Activated CD4-positive, alpha-beta T cell treated with anti-CD3 and anti-CD28 coated beads, Interleukin-2, Interleukin-4, amounts not matched to agents 100 ng/mL and 50 ng/mL, durations not matched to agents 16 hours and 8 hours (primary cell): ENCODE results near the gene DISP2.

Source experiments
- DNase-seq: peaks from one replicate; pipeline ENCODE4 v3.0.0-alpha.2; 2020; ENCODE audit warnings: low spot score

DISP2 gene

GRCh38 chr15:40342416-40343320 is 15.4 kb upstream of the DISP2 start:
- no peak for DNase-seq

DNA sequence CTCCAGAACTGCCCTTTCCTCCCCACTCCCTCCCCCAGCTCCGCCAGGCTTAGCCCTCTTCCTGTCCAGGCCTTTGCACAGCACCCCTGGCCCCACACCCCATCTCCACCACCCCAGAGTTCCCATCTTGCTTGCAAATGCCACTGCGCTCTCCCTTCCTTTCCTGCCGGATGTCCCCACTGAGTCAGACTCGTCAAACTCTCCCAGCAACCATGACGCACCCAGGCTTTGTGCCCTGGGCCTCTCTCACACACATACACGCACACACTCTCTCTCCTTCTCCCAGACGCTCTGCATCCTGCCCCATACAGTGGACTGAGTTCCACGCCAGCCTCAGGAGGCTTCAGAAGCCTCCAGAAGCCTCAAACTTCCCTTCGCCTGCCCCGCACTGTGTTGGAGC is 14.5 kb upstream of the DISP2 start:
- no peak for DNase-seq

- DNase-seq, result no peak
Observed at GRCh38 chr15:40344217-40344616, 13.8 kb upstream of the DISP2 start.

DNA sequence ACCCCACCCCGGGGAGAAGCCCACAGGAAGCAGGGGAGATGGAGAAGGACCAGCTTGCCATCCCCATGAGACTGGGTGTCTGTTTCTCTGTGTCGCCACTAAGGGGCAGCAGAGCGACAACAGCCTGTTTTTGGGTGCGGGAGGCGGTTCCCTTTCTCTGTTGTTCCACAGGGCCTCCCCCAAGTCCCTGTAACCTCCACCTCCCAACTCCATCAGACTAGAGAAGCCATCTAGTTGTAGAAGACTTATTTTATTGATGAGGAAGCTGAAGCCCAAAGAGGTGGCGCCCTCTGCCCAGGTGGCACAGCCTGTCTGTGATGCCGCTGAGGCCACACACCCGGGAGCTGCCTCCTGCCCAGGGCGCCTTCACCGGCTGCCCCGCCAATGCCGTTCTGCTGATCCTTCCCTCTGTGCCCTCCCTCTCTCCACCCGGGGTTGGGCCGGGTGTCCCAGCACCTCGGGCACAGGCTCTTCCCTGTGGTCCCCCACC is 13.3 kb upstream of the DISP2 start:
- peak; percentile 74 for DNase-seq

DNA sequence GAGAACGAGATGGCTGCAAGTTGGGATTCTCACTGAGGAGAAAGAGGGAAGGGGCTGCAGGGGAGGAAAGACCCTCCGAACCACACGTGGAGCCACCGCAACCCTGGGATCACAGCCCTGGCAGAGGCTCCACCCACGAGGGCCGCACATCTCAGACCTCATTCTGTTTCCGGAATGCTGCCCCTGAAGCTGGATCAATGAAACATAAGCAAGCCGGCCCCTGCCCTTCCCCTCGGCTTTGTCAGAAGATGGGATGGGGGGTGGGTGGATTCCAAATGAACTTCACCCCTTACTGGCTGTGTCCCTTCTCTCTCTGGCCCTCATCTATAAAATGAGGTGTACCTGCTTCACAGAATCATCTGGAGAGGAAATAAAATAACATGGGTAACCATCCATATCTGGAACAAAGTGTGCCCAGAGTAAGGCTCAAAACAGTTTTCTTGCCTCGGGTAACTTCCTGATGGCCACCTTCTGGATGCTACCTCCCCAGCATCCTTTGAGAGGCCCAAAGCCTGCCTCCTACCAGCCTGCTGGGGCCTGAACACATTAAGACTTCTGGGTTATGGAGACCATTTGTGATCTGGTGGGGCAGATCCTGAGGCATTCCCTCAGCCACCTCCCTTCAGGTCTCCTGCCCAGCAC is 12.7 kb upstream of the DISP2 start:
- no peak for DNase-seq

- DNase-seq, result no peak
Observed at GRCh38 chr15:40345867-40346578, 12.0 kb upstream of the DISP2 start.

DNA sequence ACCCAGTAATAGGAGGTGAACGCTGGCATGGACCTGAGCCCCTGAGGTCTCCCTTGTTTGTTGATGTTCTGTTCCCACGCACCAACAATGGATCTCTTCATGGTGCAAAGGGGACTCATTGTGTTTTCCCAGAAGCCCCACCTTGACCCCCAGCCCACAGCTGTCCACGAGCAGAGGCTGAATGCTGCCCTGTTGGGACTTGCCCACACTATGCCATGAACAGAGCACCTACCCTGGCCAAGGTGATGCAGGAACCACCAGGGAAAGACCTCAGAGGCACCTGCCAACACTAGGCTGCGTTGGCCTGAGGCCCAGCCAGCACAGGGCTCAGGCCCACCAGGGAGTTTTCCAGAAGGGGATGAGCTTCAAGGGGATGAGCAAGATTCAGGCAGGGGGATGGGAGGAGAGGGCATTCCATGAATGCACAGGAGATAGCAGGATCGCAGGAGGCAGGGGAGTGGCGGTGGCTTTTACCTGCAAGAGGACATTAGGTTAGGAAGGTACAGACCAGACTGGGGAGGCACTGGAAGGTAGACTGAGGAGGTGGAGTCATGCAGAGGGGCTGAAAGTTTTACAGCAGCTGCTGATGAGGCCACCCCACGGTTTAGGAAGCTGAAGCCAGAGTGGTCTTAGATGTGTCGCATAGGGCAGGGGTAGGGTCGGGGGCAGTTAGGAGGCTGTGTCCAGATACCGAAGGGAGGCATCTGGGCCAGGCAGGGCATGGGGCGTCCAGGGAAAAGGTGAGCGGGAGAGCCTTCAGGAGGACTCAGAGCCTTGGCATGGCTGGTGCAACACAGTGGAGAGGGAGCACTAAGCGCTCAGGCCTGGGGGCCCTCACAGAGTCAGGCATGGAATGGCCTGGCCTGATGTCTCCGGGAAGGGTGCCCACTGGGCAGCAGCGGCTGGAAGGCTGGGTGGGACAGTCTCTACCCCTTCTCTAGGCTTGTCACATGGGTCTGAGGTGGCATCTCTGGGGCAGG is 11.2 kb upstream of the DISP2 start:
- DNase-seq, result no peak

GRCh38 chr15:40347559-40348473 is 10.2 kb upstream of the DISP2 start:
- DNase-seq, result no peak

DNA sequence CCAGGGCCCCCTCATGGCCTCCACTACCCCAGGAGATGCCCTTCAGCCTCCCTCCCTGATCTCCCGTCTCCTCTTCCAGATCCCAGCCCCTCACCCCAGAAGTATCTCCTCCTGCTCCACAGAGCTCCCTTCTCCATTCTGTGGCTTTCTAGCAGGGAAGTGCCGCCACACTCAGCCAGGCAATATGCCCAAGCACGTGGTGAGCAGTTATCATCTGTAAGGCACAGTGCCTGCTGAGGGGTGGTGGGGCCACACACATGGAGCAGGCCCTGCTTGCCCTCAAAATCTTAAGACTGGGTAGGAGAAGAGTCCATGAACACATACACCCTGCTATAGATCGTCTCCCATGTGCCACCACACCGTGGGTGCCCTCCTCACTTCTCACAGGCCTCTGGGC is 9.5 kb upstream of the DISP2 start:
- no peak for DNase-seq

GRCh38 chr15:40349163-40349562 is 8.9 kb upstream of the DISP2 start:
- no peak for DNase-seq

- DNase-seq, result no peak
Observed at GRCh38 chr15:40352281-40352901, 5.6 kb upstream of the DISP2 start.

DNA sequence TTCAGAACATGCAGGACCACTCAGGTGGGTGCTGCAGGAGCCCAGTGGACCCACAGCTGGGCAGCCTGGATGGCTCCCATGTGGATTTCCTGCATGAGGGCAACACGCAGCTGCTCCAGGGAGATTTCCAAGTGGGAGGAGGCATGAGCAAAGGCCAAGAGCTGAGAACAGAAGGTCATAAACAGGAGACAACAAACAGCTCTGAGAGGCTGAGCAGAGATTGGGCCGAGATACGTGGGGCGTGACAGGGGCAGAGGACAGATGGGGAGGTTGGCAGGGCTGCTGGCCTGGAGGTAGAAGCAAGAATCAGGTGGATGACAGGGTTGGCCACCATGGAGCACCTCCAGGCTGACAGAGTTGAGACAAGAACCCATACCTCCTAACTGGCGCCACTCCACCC is 4.3 kb upstream of the DISP2 start:
- no peak for DNase-seq

- DNase-seq, result no peak
Observed at GRCh38 chr15:40354408-40355171, 3.4 kb upstream of the DISP2 start.

DNA sequence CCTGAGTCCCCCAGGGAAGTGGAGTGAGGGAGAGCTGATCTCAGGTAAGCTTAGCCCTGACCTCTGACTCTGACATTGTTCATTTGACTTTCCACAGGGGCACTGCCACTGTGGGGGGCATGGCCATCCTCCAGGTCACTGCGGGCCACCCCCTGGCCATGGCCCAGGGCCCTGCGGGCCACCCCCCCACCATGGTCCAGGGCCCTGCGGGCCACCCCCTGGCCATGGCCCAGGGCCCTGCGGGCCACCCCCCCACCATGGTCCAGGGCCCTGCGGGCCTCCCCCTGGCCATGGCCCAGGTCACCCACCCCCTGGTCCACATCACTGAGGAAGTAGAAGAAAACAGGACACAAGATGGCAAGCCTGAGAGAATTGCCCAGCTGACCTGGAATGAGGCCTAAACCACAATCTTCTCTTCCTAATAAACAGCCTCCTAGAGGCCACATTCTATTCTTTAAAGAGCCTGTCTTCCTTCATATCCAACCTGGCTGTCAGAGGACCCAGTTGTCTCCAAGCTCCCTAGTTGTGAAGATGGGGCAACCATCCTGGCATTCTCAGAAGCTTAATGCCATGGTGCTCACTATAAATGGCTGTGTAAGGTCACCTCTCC is 1.9 kb upstream of the DISP2 start:
- DNase-seq, result no peak

- no peak for DNase-seq
Observed at GRCh38 chr15:40357246-40357645, 773 bp upstream of the DISP2 start.

DNA sequence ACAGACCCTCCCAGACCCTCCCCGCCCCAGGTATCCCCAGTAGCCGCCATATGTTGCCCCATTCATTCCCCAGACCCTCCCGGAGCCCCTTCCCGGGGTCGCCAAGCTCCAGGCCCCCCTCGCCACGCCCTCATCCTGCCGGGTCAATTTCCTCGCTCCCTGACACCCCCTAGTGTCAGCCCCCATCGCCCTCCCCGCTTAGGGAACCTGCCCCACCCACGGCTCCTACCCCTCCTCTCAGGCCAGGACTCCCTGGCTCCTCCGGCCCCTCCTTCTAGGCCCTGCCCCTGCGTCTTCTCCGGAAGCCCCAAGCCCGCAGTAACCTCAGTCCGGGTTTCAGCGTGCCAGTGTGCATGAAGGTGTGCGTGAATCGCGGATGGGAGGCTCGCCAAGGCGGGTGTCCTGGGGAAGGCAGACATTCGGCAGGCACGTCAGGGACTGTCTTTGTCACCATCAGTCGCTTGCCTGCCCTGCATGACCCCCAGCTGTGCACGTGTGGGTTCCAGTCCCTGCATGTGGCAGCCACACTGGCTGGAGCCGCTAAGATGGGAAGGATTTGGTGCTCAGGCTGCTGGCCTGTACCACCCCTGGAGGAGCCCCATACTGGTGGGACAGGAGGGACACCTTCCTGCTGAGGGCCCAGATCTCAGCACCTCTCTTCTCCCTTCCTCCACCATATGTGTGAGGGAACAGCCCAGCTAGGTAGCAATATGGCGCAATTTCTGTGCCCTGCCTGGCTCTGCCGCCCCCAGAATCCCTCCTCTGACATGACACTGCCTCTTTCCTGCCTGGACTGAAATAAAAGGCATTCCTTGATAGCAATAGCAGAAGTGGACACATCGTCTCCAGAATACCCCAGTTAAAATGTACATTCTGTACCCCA is 693 bp downstream of the DISP2 start:
- DNase-seq, result peak; percentile 55

- DNase-seq, result no peak
Observed at GRCh38 chr15:40360015-40360414, 2.0 kb downstream of the DISP2 start.

- DNase-seq, result no peak
Observed at GRCh38 chr15:40361640-40362039, 3.6 kb downstream of the DISP2 start.
